ENCODE results near the gene LCN6. TPM values are rescaled to one million over a fixed set of nuclear protein-coding genes. Genes with fewer than 3 reads are reported as not detected.

LCN6 gene
- total RNA-seq, 1 donor from 2014 or later = not detected

- H3K4me3 Mint-ChIP-seq (ENCODE audit: unreplicated experiment) = no peak overlapping the region
- H3K36me3 Mint-ChIP-seq (ENCODE audit: low read depth, unreplicated experiment) = no peaks in the 10 kb centered on the region
- H3K4me2 ChIP-seq (ENCODE audit: low read length) = no peak overlapping the region
- H3K4me3 ChIP-seq (ENCODE audit: insufficient read depth, low read depth, low read length) = no peak overlapping the region
- no peaks in the 10 kb centered on the region for H3K4me1 ChIP-seq (ENCODE audit: insufficient read depth, low read length)
- no peak for TF ChIP-seq EZH2 (IDR thresholded peaks at IDR 0.05; ENCODE audit: insufficient read depth, low read length)
- TF ChIP-seq, protein P1, sequence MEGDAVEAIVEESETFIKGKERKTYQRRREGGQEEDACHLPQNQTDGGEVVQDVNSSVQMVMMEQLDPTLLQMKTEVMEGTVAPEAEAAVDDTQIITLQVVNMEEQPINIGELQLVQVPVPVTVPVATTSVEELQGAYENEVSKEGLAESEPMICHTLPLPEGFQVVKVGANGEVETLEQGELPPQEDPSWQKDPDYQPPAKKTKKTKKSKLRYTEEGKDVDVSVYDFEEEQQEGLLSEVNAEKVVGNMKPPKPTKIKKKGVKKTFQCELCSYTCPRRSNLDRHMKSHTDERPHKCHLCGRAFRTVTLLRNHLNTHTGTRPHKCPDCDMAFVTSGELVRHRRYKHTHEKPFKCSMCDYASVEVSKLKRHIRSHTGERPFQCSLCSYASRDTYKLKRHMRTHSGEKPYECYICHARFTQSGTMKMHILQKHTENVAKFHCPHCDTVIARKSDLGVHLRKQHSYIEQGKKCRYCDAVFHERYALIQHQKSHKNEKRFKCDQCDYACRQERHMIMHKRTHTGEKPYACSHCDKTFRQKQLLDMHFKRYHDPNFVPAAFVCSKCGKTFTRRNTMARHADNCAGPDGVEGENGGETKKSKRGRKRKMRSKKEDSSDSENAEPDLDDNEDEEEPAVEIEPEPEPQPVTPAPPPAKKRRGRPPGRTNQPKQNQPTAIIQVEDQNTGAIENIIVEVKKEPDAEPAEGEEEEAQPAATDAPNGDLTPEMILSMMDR (IDR thresholded peaks at IDR 0.05; ENCODE audit: insufficient read depth, low read depth, low read length) = no peak
- DNase-seq (ENCODE audit: low read depth) (no peak), FAIRE-seq (no peak)
- H3K36me3 ChIP-seq (ENCODE audit: insufficient read depth, low read length) = no peaks in the 10 kb centered on the region
- peaks cover 3% of the 10 kb centered on the region for H3K9me3 Mint-ChIP-seq (ENCODE audit: unreplicated experiment)
- H3K9me3 ChIP-seq (ENCODE audit: insufficient read depth, low read depth, low read length) = no peaks in the 10 kb centered on the region
- H3K27me3 ChIP-seq (ENCODE audit: insufficient read depth, low read length) = peaks cover 19% of the 10 kb centered on the region
- H4K20me1 ChIP-seq (ENCODE audit: insufficient read depth, low read length) = no peaks in the 10 kb centered on the region
- no peak overlapping the region for H2AFZ ChIP-seq (ENCODE audit: low read depth, low read length)
- no peak overlapping the region for H3K27ac ChIP-seq (ENCODE audit: low read depth, low read length)
- no peaks in the 10 kb centered on the region for H3K79me2 ChIP-seq (ENCODE audit: insufficient read depth, low read length)
- H3K9ac ChIP-seq (ENCODE audit: low read length) = no peak overlapping the region
- H3K27ac Mint-ChIP-seq (ENCODE audit: unreplicated experiment) = no peak overlapping the region
- H3K27me3 Mint-ChIP-seq (ENCODE audit: low read depth, unreplicated experiment) = peaks cover 17% of the 10 kb centered on the region
- no peaks in the 10 kb centered on the region for H3K4me1 Mint-ChIP-seq (ENCODE audit: low read depth, unreplicated experiment)
Measured at GRCh38 chr9:136740971-136741882, 7.1 kb downstream of the LCN6 start.

- H3K4me3 Mint-ChIP-seq (ENCODE audit: unreplicated experiment) = no peak overlapping the region
- no peak overlapping the region for H3K27ac Mint-ChIP-seq (ENCODE audit: unreplicated experiment)
- no peaks in the 10 kb centered on the region for H3K9me3 ChIP-seq (ENCODE audit: insufficient read depth, low read depth, low read length)
- H4K20me1 ChIP-seq (ENCODE audit: insufficient read depth, low read length) = no peaks in the 10 kb centered on the region
- H3K4me1 Mint-ChIP-seq (ENCODE audit: low read depth, unreplicated experiment) = no peaks in the 10 kb centered on the region
- H3K27me3 ChIP-seq (ENCODE audit: insufficient read depth, low read length) = peaks cover 19% of the 10 kb centered on the region
- H3K79me2 ChIP-seq (ENCODE audit: insufficient read depth, low read length) = no peaks in the 10 kb centered on the region
- no peak overlapping the region for H3K9ac ChIP-seq (ENCODE audit: low read length)
- H3K4me2 ChIP-seq (ENCODE audit: low read length) = no peak overlapping the region
- DNase-seq (ENCODE audit: low read depth) (no peak), FAIRE-seq (no peak)
- H2AFZ ChIP-seq (ENCODE audit: low read depth, low read length) = no peak overlapping the region
- TF ChIP-seq, protein P1 (IDR thresholded peaks at IDR 0.05; ENCODE audit: insufficient read depth, low read depth, low read length) = no peak
- TF ChIP-seq EZH2 (IDR thresholded peaks at IDR 0.05; ENCODE audit: insufficient read depth, low read length) = no peak
- peaks cover 15% of the 10 kb centered on the region for H3K27me3 Mint-ChIP-seq (ENCODE audit: low read depth, unreplicated experiment)
- H3K4me3 ChIP-seq (ENCODE audit: insufficient read depth, low read depth, low read length) = no peak overlapping the region
- H3K4me1 ChIP-seq (ENCODE audit: insufficient read depth, low read length) = no peaks in the 10 kb centered on the region
- no peaks in the 10 kb centered on the region for H3K36me3 Mint-ChIP-seq (ENCODE audit: low read depth, unreplicated experiment)
- no peaks in the 10 kb centered on the region for H3K36me3 ChIP-seq (ENCODE audit: insufficient read depth, low read length)
- peaks cover 3% of the 10 kb centered on the region for H3K9me3 Mint-ChIP-seq (ENCODE audit: unreplicated experiment)
- H3K27ac ChIP-seq (ENCODE audit: low read depth, low read length) = no peak overlapping the region
Measured at GRCh38 chr9:136740491-136740890, 7.8 kb downstream of the LCN6 start.

DNA sequence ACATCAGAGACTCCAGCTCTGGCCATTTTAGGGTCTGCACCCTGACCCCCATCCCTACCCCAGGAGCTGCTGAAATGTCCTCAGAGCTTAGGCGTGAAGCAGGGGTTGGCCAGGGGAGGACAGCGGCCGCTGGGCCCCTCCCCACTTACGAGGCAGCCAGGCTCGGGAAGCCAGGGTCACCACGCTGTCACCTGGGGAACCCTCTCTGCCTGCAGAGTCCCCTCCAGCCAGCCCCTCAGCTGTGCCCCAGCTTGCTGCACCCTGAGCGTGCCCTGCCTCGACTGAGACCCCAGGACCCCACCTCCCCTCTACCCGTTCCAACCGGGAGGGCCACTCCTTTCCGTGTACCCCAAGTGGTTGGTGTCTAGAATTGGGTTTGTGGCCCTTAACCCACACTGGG is 8.3 kb downstream of the LCN6 start:
- Histone ChIP-seq H3K36me3 (ENCODE audit: insufficient read depth, low read length) (no peaks in the 10 kb centered on the region), H3K27me3 (ENCODE audit: insufficient read depth, low read length) (peaks cover 19% of the 10 kb centered on the region), H3K27ac (ENCODE audit: low read depth, low read length) (no peak overlapping the region), H3K9ac (ENCODE audit: low read length) (no peak overlapping the region), H3K4me3 (ENCODE audit: insufficient read depth, low read depth, low read length) (no peak overlapping the region), H3K9me3 (ENCODE audit: insufficient read depth, low read depth, low read length) (no peaks in the 10 kb centered on the region), H2AFZ (ENCODE audit: low read depth, low read length) (no peak overlapping the region), H4K20me1 (ENCODE audit: insufficient read depth, low read length) (no peaks in the 10 kb centered on the region), H3K79me2 (ENCODE audit: insufficient read depth, low read length) (no peaks in the 10 kb centered on the region), H3K4me2 (ENCODE audit: low read length) (no peak overlapping the region), H3K4me1 (ENCODE audit: insufficient read depth, low read length) (no peaks in the 10 kb centered on the region)
- Mint-ChIP-seq H3K36me3 (ENCODE audit: low read depth, unreplicated experiment) (no peaks in the 10 kb centered on the region), H3K27me3 (ENCODE audit: low read depth, unreplicated experiment) (peaks cover 16% of the 10 kb centered on the region), H3K9me3 (ENCODE audit: unreplicated experiment) (peaks cover 3% of the 10 kb centered on the region), H3K4me1 (ENCODE audit: low read depth, unreplicated experiment) (no peaks in the 10 kb centered on the region), H3K4me3 (ENCODE audit: unreplicated experiment) (no peak overlapping the region), H3K27ac (ENCODE audit: unreplicated experiment) (no peak overlapping the region)
- DNase-seq (ENCODE audit: low read depth) (no peak), FAIRE-seq (no peak)
- TF ChIP-seq EZH2 (IDR thresholded peaks at IDR 0.05; ENCODE audit: insufficient read depth, low read length) = no peak
- TF ChIP-seq, protein P1 (IDR thresholded peaks at IDR 0.05; ENCODE audit: insufficient read depth, low read depth, low read length) = no peak

Data from astrocyte (in vitro differentiated cells and primary cell).